CD4-positive, alpha-beta T cell treated with Interleukin-17A for 4 hours (primary cell): ENCODE results near the gene LRP2BP.
"Not testable (repeated sequence)": the region's sequence is repeated elsewhere in the genome, so short reads cannot be mapped to it uniquely, and the experiment has no call there.

ENCODE experiments used
- DNase-seq: peaks from one replicate; pipeline ENCODE4 v3.0.0-alpha.2; 2020; ENCODE audit warnings: mixed read lengths

LRP2BP gene

DNA sequence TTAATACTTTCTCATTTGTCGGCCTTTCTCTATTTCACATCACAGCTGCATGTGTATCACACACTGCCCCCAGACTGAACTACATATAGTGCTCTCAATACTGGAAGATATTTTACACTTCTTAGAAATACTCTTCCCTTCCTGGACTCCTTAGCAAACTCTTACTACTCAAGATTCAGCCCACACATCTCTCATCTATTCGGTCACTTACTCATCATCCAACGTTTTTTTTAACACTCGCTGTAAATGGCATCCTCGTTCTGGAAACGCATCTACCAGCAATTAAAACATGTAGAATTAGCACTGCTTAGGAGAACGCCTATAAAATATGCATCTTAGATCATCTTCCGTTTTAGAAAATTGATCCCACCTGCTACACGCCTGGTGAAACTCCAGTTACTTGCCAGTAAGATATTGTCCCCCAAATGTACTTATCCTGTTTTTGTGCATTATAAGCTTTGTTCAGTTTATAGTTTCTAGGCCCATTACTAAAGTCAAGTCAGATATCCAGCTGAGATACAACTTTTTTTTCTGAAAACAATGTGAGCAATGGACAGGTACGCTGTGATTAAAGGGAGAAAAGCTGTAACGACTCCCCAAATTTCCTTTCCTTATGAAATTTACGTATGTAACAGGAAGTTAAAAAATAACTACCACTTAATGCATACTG lies 1.0 kb downstream of the LRP2BP start:
- no peak for DNase-seq

DNA sequence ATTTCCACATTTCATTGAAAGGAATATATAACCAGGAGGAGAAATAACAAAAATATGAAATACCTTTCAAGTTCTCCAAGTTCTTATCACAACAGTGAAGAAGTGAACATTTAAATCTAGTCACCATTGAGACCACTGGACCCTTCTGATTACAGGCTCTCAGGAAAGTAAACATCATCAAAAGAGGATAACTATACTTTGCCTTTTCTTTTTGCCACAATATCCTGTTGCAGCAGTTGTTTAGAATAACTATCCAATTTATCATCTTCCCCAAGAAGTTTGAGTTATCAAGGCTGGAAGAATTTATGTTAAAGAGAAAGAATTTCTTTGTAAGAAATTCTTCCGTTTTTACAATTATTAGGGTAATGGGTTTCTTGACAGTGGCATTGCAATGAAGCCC lies 3.6 kb downstream of the LRP2BP start:
- no peak for DNase-seq

GRCh38 chr4:185390941-185391340 lies 4.8 kb downstream of the LRP2BP start:
- no peak for DNase-seq

- DNase-seq: no peak
These were observed 7.8 kb downstream of the LRP2BP start for GRCh38 chr4:185387957-185388356.

- no peak for DNase-seq
These were observed 10.8 kb downstream of the LRP2BP start for GRCh38 chr4:185384930-185385331.

DNA sequence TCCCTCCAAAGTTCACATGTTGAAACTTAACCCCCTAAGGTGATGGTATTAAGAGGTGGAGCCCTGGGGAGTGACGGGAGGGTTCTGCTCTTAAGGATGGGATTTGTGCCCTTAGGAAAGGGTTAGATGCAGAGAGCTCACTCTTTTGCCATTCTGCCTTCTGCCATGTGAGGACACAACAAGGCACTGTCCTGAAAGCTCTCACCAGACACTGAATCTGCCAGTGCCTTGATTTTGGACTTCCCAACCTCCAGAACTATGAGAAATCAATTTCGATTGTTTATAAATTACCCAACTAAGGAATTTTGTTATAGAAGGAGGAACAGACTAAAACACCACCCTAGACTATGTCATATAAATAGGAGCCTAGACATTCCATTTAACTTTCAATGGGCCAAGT lies 11.7 kb downstream of the LRP2BP start:
- DNase-seq: no peak

GRCh38 chr4:185383451-185383850 lies 12.3 kb downstream of the LRP2BP start:
- no peak for DNase-seq

- DNase-seq: no peak
These were observed 13.0 kb downstream of the LRP2BP start for GRCh38 chr4:185382754-185383153.

DNA sequence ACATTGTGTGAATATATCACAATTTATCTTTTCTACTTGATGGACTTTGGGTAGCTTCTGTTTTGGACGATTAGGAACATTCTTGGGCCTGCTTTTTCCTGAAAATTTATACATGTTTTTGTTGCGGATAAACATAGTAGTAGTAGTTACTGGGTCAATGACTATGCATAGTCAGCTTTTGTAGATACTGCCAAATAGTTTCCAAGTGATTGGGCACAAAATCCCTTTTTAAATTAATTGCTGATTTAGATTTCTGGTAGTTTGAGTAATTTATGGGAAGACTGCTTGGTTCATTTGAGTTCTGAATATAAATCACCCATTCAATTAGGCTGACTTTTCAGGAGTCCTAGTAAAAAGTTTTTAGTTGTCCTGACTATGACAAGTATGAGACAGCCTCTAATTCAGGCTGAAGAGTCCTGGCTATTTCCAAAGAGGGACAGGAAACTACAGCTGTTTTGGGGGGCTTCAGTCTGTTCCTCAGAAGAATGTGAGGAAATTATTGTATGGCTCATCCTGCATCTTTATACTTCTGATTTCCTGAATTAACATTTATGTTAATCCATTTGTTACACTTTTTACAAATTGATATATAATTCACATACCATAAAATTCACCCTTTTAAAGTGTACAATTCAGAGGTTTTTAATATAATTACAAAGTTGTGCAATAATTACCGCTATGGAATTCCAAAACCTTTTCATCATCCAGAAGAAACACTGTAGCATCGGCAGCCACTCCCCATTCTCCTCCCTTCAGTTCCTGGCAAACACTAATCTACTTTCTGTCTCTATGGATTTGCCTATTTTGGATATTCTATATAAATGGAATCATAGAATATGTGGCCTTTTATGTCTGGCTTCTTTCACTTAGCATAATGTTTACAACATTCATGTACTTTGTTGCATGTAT lies 14.2 kb downstream of the LRP2BP start:
- DNase-seq: no peak

- no peak for DNase-seq
These were observed 15.4 kb downstream of the LRP2BP start for GRCh38 chr4:185380320-185380719.

- DNase-seq: no peak
These were observed 16.1 kb downstream of the LRP2BP start for GRCh38 chr4:185379326-185380295.

DNA sequence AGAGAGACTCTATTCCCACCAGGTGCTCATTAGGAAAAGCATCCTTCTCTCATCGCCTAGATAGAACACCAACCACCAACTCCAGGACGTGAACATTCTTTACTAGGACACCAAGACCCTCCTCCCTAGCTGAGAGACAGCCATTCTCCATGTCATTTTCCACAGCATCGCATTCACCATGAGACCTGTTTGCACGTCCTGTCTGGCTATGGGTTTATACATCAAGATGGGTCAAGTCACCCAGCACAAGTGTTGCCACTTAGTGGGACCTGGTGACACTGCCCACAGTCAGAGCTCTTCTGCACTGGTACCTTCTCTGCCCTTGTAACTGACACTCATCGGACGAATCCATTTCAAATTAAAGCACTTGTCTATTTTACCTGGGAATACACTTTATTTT lies 17.5 kb downstream of the LRP2BP start:
- no peak for DNase-seq

DNA sequence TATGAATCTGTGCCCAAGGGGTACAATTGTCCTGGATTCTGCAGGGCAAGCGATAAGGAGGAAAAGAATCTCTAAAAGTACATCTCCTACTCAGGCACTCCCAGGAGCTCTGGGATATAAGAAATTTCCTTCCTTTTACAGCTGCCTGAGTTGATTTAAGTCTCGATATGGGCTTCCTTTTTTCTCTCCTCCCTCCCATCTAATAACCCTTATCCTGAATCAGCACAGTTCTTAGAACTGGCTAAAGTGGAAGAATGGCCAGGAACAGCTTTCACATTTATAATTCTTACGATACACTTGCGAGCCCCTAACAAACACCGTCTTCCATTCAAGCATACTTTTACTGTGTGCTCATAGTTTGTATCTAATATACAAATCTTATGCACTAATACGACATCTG lies 21.2 kb downstream of the LRP2BP start:
- no peak for DNase-seq

DNA sequence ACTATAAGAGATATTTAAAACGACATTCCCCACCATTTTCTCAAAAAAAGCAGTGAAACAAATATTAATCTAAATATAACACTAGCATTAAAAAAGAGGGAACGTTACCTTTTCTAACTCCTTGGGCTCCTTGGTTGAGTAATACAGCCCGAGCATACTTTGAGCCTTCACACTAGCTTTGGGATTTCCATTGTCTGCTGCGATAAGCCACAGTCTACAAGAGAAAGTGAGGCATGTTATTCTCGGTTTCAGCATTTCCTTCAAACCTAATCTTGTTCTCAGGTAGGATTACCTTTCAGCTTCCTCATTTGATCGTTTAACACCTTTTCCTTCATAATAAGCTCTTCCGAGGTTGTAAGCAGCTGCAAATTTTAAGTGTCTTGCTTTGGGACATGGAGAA lies 21.7 kb downstream of the LRP2BP start:
- DNase-seq: no peak

DNA sequence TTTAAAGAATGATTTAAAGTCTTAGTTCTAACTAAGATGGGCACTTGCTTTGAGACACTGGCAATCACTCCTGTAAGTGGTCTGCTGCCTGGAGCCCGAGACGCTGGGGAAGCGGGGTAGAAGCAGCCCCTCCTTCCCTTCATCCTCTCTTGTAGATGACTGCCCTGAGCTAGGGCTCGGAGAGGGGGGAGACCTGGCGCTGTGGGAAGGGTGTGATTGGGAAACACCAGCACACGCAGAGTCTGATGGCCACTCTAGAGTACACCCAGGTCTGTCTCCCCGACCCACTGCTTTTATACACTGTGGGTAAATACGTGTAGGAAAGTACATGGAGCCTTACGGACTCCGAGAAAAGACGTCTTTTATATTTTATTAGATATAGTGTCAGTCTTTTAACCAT lies 24.0 kb downstream of the LRP2BP start:
- no peak for DNase-seq

- no peak for DNase-seq
These were observed 25.3 kb downstream of the LRP2BP start for GRCh38 chr4:185370268-185370949.

GRCh38 chr4:185369731-185370130 lies 26.0 kb downstream of the LRP2BP start:
- DNase-seq: no peak

DNA sequence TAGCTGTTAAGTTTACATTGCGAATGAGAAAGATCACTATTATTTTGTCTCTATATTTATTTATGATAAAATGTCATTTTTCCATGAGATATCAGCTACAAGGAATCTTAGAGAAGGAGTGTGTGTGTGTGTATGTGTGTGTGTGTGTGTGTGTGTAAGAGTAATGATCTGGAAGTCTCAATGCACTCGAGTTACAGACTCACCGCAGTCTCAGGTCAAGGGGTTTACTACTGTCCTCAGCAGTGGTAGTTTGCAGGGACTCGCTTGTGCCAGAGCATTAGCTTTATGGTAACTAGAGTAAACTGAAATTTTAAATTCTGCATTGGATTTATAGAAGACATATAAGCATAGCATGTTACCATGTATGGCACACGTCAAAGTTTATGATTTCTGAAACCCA lies 30.8 kb downstream of the LRP2BP start:
- DNase-seq: no peak

DNA sequence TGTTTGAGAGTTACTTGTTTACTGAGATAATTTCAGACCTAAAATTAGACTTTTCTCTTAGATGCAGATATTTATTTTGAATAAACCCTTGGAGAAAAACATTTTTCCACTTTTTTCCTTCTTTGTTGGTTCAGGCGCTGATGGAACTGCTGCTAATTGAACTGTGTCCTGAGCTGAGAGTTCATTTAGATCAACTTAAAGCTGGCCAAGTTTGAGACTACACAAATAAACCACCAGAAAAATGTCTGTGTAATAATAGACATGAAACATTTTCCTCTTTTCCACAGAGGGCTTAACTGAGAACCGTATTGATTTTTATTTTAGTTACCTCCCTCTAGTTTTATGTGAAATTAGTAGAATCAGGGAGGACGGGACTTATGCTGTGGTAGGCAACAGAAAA lies 32.5 kb downstream of the LRP2BP start:
- no peak for DNase-seq

DNA sequence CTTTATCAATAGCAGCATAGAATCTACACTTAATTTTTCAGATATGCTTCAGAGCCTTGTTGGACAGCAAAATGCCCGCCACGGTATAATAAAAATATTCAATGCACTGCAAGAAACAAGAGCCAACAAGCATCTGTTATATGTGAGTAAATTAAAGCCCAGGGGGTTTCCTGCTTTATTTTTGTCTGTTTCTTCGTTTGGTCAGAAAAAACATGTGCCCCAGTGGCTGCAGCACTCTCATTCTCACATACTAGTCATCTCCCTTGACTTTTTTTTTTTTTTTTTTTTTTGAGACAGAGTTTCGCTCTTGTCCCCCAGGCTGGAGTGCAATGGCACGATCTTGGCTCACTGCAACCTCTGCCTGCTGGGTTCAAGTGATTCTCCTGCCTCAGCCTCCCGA lies 33.2 kb downstream of the LRP2BP start:
- not testable (repeated sequence) for DNase-seq

DNA sequence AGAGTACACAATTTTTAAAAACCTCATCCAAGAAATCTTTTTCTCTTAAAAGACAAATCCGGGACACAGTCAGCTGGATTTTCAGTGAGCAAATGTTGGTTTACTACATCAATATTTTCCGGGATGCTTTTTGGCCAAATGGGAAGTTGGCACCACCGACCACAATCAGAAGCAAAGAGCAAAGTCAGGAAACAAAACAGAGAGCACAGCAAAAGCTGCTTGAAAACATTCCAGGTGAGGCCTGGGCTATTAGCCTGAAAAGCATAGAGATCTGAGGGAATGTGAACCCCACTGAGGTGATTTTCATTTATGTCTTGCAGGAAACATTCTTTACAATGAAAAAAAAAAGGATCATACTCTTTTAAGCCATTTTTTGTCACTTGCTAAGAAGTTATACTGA lies 33.9 kb downstream of the LRP2BP start:
- no peak for DNase-seq

DNA sequence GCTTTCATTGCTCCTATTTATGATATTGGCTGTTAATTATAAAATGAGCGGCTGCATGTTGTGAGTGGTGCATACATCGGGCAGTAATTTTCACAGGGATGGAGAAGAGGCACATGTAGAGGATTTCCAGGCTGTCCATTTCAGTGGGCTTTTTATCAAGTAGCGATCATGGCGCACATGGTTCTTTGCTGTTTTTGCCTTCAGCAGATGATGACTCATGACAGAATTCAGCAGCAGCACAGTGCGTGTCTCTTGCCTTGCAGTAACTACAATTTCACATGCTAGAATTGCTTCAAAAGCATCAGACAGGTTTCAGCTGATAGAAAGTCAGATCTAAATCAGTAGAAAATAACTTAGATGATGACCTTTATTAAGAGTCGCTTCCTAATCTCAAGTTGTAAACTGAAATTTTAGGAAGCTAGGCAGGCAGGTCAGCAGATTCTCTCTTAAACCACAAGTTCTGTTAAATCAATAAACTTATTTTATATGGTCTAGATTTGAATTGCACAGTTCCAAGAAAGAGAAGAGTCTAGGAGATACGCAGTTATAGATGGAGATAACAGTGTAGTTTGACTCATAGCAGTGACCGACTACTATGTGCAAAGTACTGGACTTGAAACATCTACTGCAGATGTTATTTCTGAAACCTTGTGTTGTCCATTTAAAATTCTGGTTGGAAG lies 35.8 kb downstream of the LRP2BP start:
- DNase-seq: no peak
